HepG2 (cell line): ENCODE measurements around the gene OARD1. TPM values are rescaled to one million over a fixed set of nuclear protein-coding genes. Genes with fewer than 3 reads are reported as not detected.

Experiments used
- ATAC-seq: fragments of 200-7000 bp; cut with Tn5 transposase; 3 replicates; pipeline ENCODE4 v1.9.1; 2020; ENCODE audit warnings: mild to moderate bottlenecking, moderate library complexity
- BruUV-seq: library from RNA; stranded (reverse); fragments of 400-500 nt; replicated peaks from 2 replicates; lab custom pipeline; 2021; lab: Mats Ljungman, UMichigan
- CTCF ChIA-PET: fragments of 300-600 bp; formaldehyde crosslinking; extraction: SDS; loops from one replicate; lab custom pipeline; 2021; ENCODE audit warnings: low total read pairs, inconsistent platforms, low intra/inter-chr PET ratio; lab: Yijun Ruan, JAX
- POLR2A ChIA-PET: fragments of 350-600 bp; sonication (Branson Sonifier 250); formaldehyde crosslinking; loops from one replicate; lab custom pipeline; 2020; ENCODE audit warnings: antibody characterized with exemption, inconsistent platforms; lab: Yijun Ruan, JAX
- DNase-seq: peaks from one replicate; pipeline ENCODE4 v3.0.0-alpha.2; 2015; ENCODE audit warnings: low spot score
- FAIRE-seq: peaks from 3 replicates; lab custom pipeline; 2011; peaks lifted over from hg19 to GRCh38; lab: Jason Lieb, UNC
- H2AFZ ChIP-seq: one replicate; pipeline ENCODE4 v1.6.1; 2011; ENCODE audit warnings: low read length, inconsistent platforms
- H3K27ac ChIP-seq: fragments of 300-600 bp; 3 replicates; pipeline ENCODE4 v1.8.0; 2011; ENCODE audit warnings: mixed run types, mild to moderate bottlenecking, mixed read lengths, low read length, inconsistent platforms; ENCODE audit not compliant: insufficient read depth; ENCODE audit errors: extremely low read length
- H3K27me3 ChIP-seq, 2 experiments: fragments of 200-600 bp in 1 of 2; 2 replicates in 1 of 2; 3 replicates in 1 of 2; pipeline versions ENCODE4 v1.6.0 to v1.8.0; 2011; ENCODE audit warnings: low read length in 2 of 2, mild to moderate bottlenecking in 2 of 2, moderate library complexity in 2 of 2, inconsistent platforms in 1 of 2; ENCODE audit not compliant: insufficient read depth in 2 of 2, control insufficient read depth in 1 of 2
- H3K36me3 ChIP-seq, 2 experiments: fragments of 200-600 bp in 1 of 2; replicated peaks in 1 of 2; 2 replicates in 1 of 2; 3 replicates in 1 of 2; pipeline versions ENCODE4 v1.5.1 to v1.8.0; 2011; ENCODE audit warnings: low read length in 2 of 2, inconsistent platforms in 1 of 2; ENCODE audit not compliant: insufficient read depth in 2 of 2, control insufficient read depth in 1 of 2
- H3K4me1 ChIP-seq: 2 replicates; pipeline ENCODE4 v1.5.1; 2012; ENCODE audit warnings: low read length, inconsistent platforms; ENCODE audit not compliant: insufficient read depth
- H3K4me2 ChIP-seq: 2 replicates; pipeline ENCODE4 v1.6.0; 2011; ENCODE audit warnings: low read depth, low read length, inconsistent platforms
- H3K4me3 ChIP-seq, 3 experiments: fragments of 200-600 bp in 1 of 3; sonication (generic), shearing (Covaris generic) in 1 of 3; replicated peaks in 1 of 3; 2 replicates each; pipeline ENCODE4 v1.5.1; 2011 to 2016; ENCODE audit warnings: low read length in 3 of 3, inconsistent platforms in 2 of 3, low read depth in 2 of 3, mild to moderate bottlenecking in 2 of 3, control low read depth in 1 of 3, mixed read lengths in 1 of 3; ENCODE audit not compliant: insufficient read depth in 1 of 3
- H3K79me2 ChIP-seq: one replicate; pipeline ENCODE4 v1.6.1; 2011; ENCODE audit warnings: low read length, inconsistent platforms; ENCODE audit not compliant: insufficient read depth
- H3K9ac ChIP-seq: 2 replicates; pipeline ENCODE4 v1.6.0; 2011; ENCODE audit warnings: mild to moderate bottlenecking, low read depth, low read length, inconsistent platforms; ENCODE audit not compliant: insufficient read depth
- H3K9me3 ChIP-seq: 2 replicates; pipeline ENCODE4 v1.5.1; 2012; ENCODE audit warnings: mild to moderate bottlenecking, low read length
- H4K20me1 ChIP-seq: 2 replicates; pipeline ENCODE4 v1.6.0; 2011; ENCODE audit warnings: inconsistent platforms, mild to moderate bottlenecking, low read length, moderate library complexity; ENCODE audit not compliant: insufficient read depth
- ARHGAP35 ChIP-seq: sonication (generic); formaldehyde crosslinking; IDR thresholded peaks from 2 replicates; pipeline ENCODE4 v1.9.0; 2022; ENCODE audit warnings: mild to moderate bottlenecking, inconsistent platforms, moderate library complexity, missing genetic modification reagents, borderline replicate concordance
- ARID3A ChIP-seq: IDR thresholded peaks from 2 replicates; pipeline ENCODE4 v1.6.1; 2012; ENCODE audit warnings: low read depth, low read length, improper control_type of control experiment
- DZIP1 ChIP-seq: sonication (generic); formaldehyde crosslinking; IDR thresholded peaks from 2 replicates; pipeline ENCODE4 v1.5.0; 2020; ENCODE audit warnings: mild to moderate bottlenecking, missing genetic modification reagents
- MXD1 ChIP-seq: sonication (generic); formaldehyde crosslinking; IDR thresholded peaks from 2 replicates; pipeline ENCODE4 v1.4.0; 2020; ENCODE audit warnings: mild to moderate bottlenecking, missing genetic modification reagents
- PHF21A ChIP-seq: sonication (generic); formaldehyde crosslinking; IDR thresholded peaks from 2 replicates; pipeline ENCODE4 v1.5.0; 2020; ENCODE audit warnings: mild to moderate bottlenecking, missing genetic modification reagents
- PREB ChIP-seq: sonication (generic); formaldehyde crosslinking; IDR thresholded peaks from 2 replicates; pipeline ENCODE4 v1.4.0; 2020; ENCODE audit warnings: missing genetic modification reagents
- PRPF4 ChIP-seq: fragments of 200-400 bp; formaldehyde crosslinking; IDR thresholded peaks from 2 replicates; pipeline ENCODE4 v1.6.1; 2016; ENCODE audit warnings: low read length, low read depth; ENCODE audit not compliant: poor library complexity, severe bottlenecking
- RARA ChIP-seq: IDR thresholded peaks from 2 replicates; pipeline ENCODE4 v1.6.1; 2016; ENCODE audit warnings: missing genetic modification reagents, missing compliant biosample characterization
- THAP7 ChIP-seq: sonication (generic); formaldehyde crosslinking; IDR thresholded peaks from 2 replicates; pipeline ENCODE4 v1.8.1; 2023; ENCODE audit warnings: mild to moderate bottlenecking, missing genetic modification reagents
- ZNF574 ChIP-seq: sonication (generic); formaldehyde crosslinking; IDR thresholded peaks from 2 replicates; pipeline ENCODE4 v1.4.0; 2020; ENCODE audit warnings: missing genetic modification reagents
- ZNF670 ChIP-seq: sonication (generic); formaldehyde crosslinking; IDR thresholded peaks from 2 replicates; pipeline ENCODE4 v1.8.0; 2022; ENCODE audit warnings: mild to moderate bottlenecking, missing genetic modification reagents, borderline replicate concordance
- ZNF83 ChIP-seq: sonication (generic); formaldehyde crosslinking; IDR thresholded peaks from 2 replicates; pipeline ENCODE4 v1.4.0; 2020; ENCODE audit warnings: missing genetic modification reagents, mild to moderate bottlenecking, borderline replicate concordance
- WGBS: methylation state at CpG from one replicate; pipeline ENCODE4 v1.1.6; 2017; ENCODE audit warnings: low lambda C conversion rate; 5-methylcytosine and 5-hydroxymethylcytosine counted together
- in situ Hi-C: cut with HindIII; loops from 2 replicates; pipeline ENCODE4 v1.10.0; 2017; ENCODE audit warnings: low pct_unique_long_range_greater_than_20kb; ENCODE audit not compliant: extremely low pct_ligation_motif_present
- intact Hi-C: fragments of 100-400 bp; cut with micrococcal nuclease; formaldehyde crosslinking; loops from one replicate; pipeline ENCODE4 v1.10.0; 2022; ENCODE audit not compliant: unreplicated experiment
- polyA plus RNA-seq, 8 experiments: library from polyadenylated mRNA; depleted of rRNA in 3 of 8; stranded (reverse) in 7 of 8; unstranded in 1 of 8; fragments of >200 nt; fragmentation: Illumina TruSeq in 4 of 8; extraction: Trizol in 4 of 8; gene quantifications; 2 replicates each; pipeline versions ENCODE4 v1.2.1 to v1.2.3, GENCODE V29; 2011 to 2016; ENCODE audit warnings: low read depth in 4 of 8, missing spikeins in 1 of 8, mixed read lengths in 1 of 8; ENCODE audit not compliant: insufficient read depth in 1 of 8
- total RNA-seq, 5 experiments: library from RNA; depleted of rRNA; stranded (reverse); fragments of >200 nt; fragmentation: Illumina TruSeq; extraction: Trizol; gene quantifications; 2 replicates each; pipeline ENCODE4 v1.2.3, GENCODE V29; 2016; ENCODE audit warnings: low read depth in 1 of 5

The OARD1 gene
- total and polyA plus RNA-seq, 2 of the 13 experiments (the other 11 are each of a cell fraction or from before 2014, with no cell fraction given): 18.4 to 49.0 TPM

GRCh38 chr6:41072836-41073202 lies 663 bp upstream of the OARD1 start, which contains the start of gene NFYA:
Gene NFYA, plus strand, starts transcription at chr6:41072974. Its CDS starts 6,116 bp downstream, at chr6:41079090.
- Histone ChIP-seq H3K9me3 (no peaks in the 10 kb centered on the region), H3K4me1 (peaks cover 43% of the 10 kb centered on the region), H3K36me3 (peaks cover 0 to 18% of the 10 kb centered on the region in 2 experiments; a peak in 3 of 5 replicates), H3K27me3 (no peaks in the 10 kb centered on the region; a peak in 2 of 5 replicates), H3K27ac (peak within 1 kb of the TSS; percentile 97), H2AFZ (no peak within 1 kb of the TSS), H3K79me2 (peaks cover 50% of the 10 kb centered on the region), H3K9ac (peak within 1 kb of the TSS; percentile 99), H3K4me2 (peak within 1 kb of the TSS; percentile 93), H3K4me3 (peak within 1 kb of the TSS; percentile 97 to 100 (median 98)), H4K20me1 (peaks cover 17% of the 10 kb centered on the region)
- FAIRE-seq: no peak
- ChIA-PET POLR2A (interaction anchor here (0.6 to 3.0 kb wide), 24 partner anchors 9 to 1491 kb away, joined by 3 to 46 read pairs (median 4); partner anchors contain the start of genes TSPO2, UBR2 and UNC5CL), CTCF (no interaction called here)
- WGBS: 0% methylated on average over 8 of the region's 37 CpGs
- in situ Hi-C loops: loop anchor here (5.0 kb wide), 1 partner anchor 76 kb away; no protein-coding TSS in a partner anchor
- ATAC-seq: peak; percentile 90
- DNase-seq: no peak
- intact Hi-C loops: loop anchor here (2.0 kb wide), 2 partner anchors 114 to 174 kb away; no protein-coding TSS in a partner anchor
- no TSS peak for BruUV-seq
- TF ChIP-seq PREB (CRISPR knock-in tag) (no peak), MXD1 (no peak), ARID3A (no peak), PHF21A (no peak), RARA (no peak), ZNF83 (no peak), ARHGAP35 (CRISPR knock-in tag) (no peak), ZNF574 (CRISPR knock-in tag) (no peak), ZNF670 (CRISPR knock-in tag) (0 out of 2 replicates have a peak, but pooled peaks have one; percentile 26), PRPF4 (no peak), DZIP1 (CRISPR knock-in tag) (no peak), THAP7 (peak; percentile 50; the same call in 1 of the 2 replicates)
